ENCODE data around the gene PBX1. TPM values are rescaled to one million over a fixed set of nuclear protein-coding genes. Genes with fewer than 3 reads are reported as not detected.

The PBX1 gene
- total RNA-seq, 1 donor from 2014 or later = 29.7 TPM

GRCh38 chr1:164664127-164664526, 105.1 kb downstream of the PBX1 start:
- no peaks in the 10 kb centered on the region for H3K27me3 Mint-ChIP-seq (ENCODE audit: unreplicated experiment)
- TF ChIP-seq, protein P1, sequence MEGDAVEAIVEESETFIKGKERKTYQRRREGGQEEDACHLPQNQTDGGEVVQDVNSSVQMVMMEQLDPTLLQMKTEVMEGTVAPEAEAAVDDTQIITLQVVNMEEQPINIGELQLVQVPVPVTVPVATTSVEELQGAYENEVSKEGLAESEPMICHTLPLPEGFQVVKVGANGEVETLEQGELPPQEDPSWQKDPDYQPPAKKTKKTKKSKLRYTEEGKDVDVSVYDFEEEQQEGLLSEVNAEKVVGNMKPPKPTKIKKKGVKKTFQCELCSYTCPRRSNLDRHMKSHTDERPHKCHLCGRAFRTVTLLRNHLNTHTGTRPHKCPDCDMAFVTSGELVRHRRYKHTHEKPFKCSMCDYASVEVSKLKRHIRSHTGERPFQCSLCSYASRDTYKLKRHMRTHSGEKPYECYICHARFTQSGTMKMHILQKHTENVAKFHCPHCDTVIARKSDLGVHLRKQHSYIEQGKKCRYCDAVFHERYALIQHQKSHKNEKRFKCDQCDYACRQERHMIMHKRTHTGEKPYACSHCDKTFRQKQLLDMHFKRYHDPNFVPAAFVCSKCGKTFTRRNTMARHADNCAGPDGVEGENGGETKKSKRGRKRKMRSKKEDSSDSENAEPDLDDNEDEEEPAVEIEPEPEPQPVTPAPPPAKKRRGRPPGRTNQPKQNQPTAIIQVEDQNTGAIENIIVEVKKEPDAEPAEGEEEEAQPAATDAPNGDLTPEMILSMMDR (IDR thresholded peaks at IDR 0.05) = no peak
- no peak for DNase-seq (ENCODE audit: extremely low spot score, unreplicated experiment)
- H3K36me3 Mint-ChIP-seq (ENCODE audit: unreplicated experiment) = no peaks in the 10 kb centered on the region
- no peak overlapping the region for H3K4me3 Mint-ChIP-seq (ENCODE audit: unreplicated experiment)
- no peak overlapping the region for H3K27ac Mint-ChIP-seq (ENCODE audit: unreplicated experiment)
- no peaks in the 10 kb centered on the region for H3K4me1 Mint-ChIP-seq (ENCODE audit: unreplicated experiment)
- peaks cover 2% of the 10 kb centered on the region for H3K9me3 Mint-ChIP-seq (ENCODE audit: unreplicated experiment)

GRCh38 chr1:164667001-164667400, 108.0 kb downstream of the PBX1 start:
- Mint-ChIP-seq H3K27ac (ENCODE audit: unreplicated experiment) (no peak overlapping the region), H3K4me1 (ENCODE audit: unreplicated experiment) (no peaks in the 10 kb centered on the region), H3K27me3 (ENCODE audit: unreplicated experiment) (no peaks in the 10 kb centered on the region), H3K9me3 (ENCODE audit: unreplicated experiment) (peaks cover 8% of the 10 kb centered on the region), H3K36me3 (ENCODE audit: unreplicated experiment) (no peaks in the 10 kb centered on the region), H3K4me3 (ENCODE audit: unreplicated experiment) (no peak overlapping the region)
- TF ChIP-seq, protein P1 (IDR thresholded peaks at IDR 0.05) = no peak
- DNase-seq (ENCODE audit: extremely low spot score, unreplicated experiment) = no peak

DNA sequence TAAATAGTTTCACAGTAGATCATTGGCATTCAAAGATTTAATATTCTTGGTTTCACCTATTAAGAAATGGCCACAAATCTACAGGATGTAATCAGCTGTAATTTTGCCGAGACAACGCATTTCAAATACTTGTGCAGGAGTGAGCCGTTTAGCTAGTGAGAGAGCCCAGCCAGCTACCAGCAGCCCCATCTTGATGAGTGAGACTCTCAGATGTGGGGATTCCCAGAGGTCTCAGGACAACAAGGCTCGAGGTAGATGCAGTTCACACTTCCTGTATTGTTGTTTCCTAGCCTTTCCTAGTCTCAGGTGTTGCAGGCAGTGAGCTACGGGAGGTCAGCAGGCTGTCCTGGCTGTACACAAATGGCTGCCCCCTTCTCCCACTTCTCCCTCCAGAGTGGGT, 108.6 kb downstream of the PBX1 start:
- H3K36me3 Mint-ChIP-seq (ENCODE audit: unreplicated experiment) = no peaks in the 10 kb centered on the region
- no peak overlapping the region for H3K27ac Mint-ChIP-seq (ENCODE audit: unreplicated experiment)
- no peak for DNase-seq (ENCODE audit: extremely low spot score, unreplicated experiment)
- H3K9me3 Mint-ChIP-seq (ENCODE audit: unreplicated experiment) = peaks cover 8% of the 10 kb centered on the region
- TF ChIP-seq, protein P1 (IDR thresholded peaks at IDR 0.05) = no peak
- H3K27me3 Mint-ChIP-seq (ENCODE audit: unreplicated experiment) = no peaks in the 10 kb centered on the region
- H3K4me1 Mint-ChIP-seq (ENCODE audit: unreplicated experiment) = no peaks in the 10 kb centered on the region
- H3K4me3 Mint-ChIP-seq (ENCODE audit: unreplicated experiment) = no peak overlapping the region

GRCh38 chr1:164668491-164669400, 109.8 kb downstream of the PBX1 start:
- no peak for DNase-seq (ENCODE audit: extremely low spot score, unreplicated experiment)
- H3K27me3 Mint-ChIP-seq (ENCODE audit: unreplicated experiment) = no peaks in the 10 kb centered on the region
- TF ChIP-seq, protein P1 (IDR thresholded peaks at IDR 0.05) = no peak
- H3K27ac Mint-ChIP-seq (ENCODE audit: unreplicated experiment) = no peak overlapping the region
- H3K36me3 Mint-ChIP-seq (ENCODE audit: unreplicated experiment) = no peaks in the 10 kb centered on the region
- H3K4me3 Mint-ChIP-seq (ENCODE audit: unreplicated experiment) = no peak overlapping the region
- peaks cover 8% of the 10 kb centered on the region for H3K9me3 Mint-ChIP-seq (ENCODE audit: unreplicated experiment)
- no peaks in the 10 kb centered on the region for H3K4me1 Mint-ChIP-seq (ENCODE audit: unreplicated experiment)

- H3K4me1 Mint-ChIP-seq (ENCODE audit: unreplicated experiment) = no peaks in the 10 kb centered on the region
- H3K27me3 Mint-ChIP-seq (ENCODE audit: unreplicated experiment) = no peaks in the 10 kb centered on the region
- no peak for DNase-seq (ENCODE audit: extremely low spot score, unreplicated experiment)
- H3K4me3 Mint-ChIP-seq (ENCODE audit: unreplicated experiment) = no peak overlapping the region
- TF ChIP-seq, protein P1 (IDR thresholded peaks at IDR 0.05) = no peak
- no peak overlapping the region for H3K27ac Mint-ChIP-seq (ENCODE audit: unreplicated experiment)
- no peaks in the 10 kb centered on the region for H3K36me3 Mint-ChIP-seq (ENCODE audit: unreplicated experiment)
- peaks cover 8% of the 10 kb centered on the region for H3K9me3 Mint-ChIP-seq (ENCODE audit: unreplicated experiment)
Measured at GRCh38 chr1:164670026-164670425, 111.0 kb downstream of the PBX1 start.

All from osteocyte (in vitro differentiated cells).